PC-3 (cell line): ENCODE measurements around the gene NBR1.

Experiments
- CTCF ChIP-seq: fragments of 300-600 bp; sonication (generic); conservative IDR thresholded peaks from 2 replicates; pipeline ENCODE4 v1.5.1; 2017; ENCODE audit warnings: antibody characterized with exemption, low read depth, mild to moderate bottlenecking, low read length
- EZH2 ChIP-seq: fragments of 300-600 bp; sonication (generic); IDR thresholded peaks from one replicate; pipeline ENCODE4 v1.6.1; 2017; ENCODE audit warnings: antibody characterized with exemption, mild to moderate bottlenecking, low read length; ENCODE audit not compliant: unreplicated experiment

GRCh38 chr17:43215341-43215740, 44.3 kb downstream of the NBR1 start:
- TF ChIP-seq CTCF, result no peak
- no peak for TF ChIP-seq EZH2
